Stimulated activated CD4-positive, alpha-beta T cell treated with anti-CD3 and anti-CD28 coated beads, Interleukin-15, amount 100 ng/mL, for 1 hour (primary cell): ENCODE measurements around the gene IL17RD.

ENCODE experiments used
- DNase-seq, 2 donors: peaks; one replicate each; pipeline ENCODE4 v3.0.0-alpha.2; 2020; ENCODE audit warnings: low read depth in 1 of 2, low spot score in 1 of 2

Gene IL17RD

DNA sequence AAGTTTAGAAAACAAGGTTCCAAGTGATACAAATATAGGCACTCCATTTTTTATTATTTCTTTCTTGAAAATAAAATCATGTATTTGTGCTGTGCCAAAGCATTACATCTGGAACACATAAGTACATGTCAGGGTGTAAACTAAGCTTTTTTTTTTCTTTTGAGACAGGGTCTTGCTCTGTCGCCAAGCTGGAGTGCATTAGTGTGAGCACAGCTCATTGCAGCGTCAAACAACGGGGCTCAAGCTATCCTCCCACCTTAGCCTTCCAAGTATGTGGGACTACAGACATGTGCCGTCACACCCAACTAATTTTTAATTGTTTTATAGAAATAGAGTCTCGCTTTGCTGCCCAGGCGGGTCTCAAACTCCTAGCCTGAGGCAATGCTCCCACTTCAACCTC is 95.7 kb downstream of the IL17RD start:
- DNase-seq, result no peak

DNA sequence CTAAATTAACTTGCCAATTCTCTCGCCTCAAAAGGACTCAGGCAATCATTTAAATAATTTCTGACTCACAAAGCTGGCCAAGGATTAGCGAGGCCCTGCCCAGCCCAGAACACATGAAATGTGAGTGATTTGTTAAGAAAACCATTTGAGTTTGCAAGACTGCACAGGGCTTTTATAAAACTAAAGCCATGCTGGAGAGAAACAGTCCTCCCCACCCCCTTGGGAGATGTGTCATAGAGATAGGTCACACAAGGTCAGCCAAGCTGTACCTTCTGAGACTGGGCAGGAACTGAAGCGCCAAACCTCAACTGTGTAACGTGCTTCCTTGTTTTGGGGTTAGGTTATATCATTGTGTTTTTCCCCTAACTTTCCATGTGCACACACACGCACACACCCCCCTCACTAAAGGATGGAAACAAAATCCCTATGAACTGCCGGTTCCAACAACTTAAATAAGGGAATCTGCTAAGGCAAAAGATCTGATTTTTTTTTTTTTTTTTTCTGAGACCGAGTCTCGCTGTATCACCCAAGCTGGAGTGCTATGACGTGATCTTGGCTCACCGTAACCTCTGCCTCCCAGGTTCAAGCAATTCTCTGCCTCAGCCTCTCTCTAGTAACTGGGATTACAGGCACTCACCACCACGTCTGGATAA is 96.6 kb downstream of the IL17RD start:
- DNase-seq, result no peak

DNA sequence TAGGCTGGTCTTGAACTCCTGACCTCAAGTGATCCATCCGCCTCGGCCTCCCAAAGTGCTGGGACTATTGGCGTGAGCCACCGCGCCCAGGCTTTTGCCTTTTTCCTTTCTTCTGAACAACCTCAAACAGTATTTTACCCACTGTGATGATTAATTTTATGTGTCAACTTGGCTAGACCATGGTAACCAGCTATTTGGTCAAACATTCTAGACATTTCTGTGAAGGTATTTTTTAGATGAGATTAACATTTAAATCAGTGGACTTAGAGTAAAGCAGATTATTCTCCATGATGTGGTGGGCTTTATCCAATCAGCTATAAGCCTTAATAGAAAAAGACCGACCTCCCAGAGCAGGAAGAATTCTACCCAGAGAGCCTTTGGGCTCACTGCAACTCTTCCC is 98.7 kb downstream of the IL17RD start:
- no peak for DNase-seq

DNA sequence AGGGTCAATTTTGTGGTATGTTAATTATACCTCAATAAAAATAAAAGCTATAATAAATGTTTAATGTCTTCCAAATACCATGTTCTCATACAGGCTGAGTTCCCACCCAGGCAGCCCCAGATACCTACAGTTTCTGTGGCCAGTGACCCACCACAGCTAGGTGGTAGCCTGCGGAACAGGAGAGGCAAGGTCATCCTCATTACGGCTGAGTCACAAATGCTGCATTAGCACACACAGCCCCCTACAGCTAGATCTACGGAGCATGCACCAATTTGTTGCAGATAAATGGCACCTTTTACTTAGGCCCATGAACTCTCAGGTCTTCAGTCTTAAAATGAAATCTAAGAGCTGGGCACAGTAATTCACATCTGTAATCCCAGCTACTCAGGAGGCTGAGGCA is 99.6 kb downstream of the IL17RD start:
- DNase-seq, result no peak

- no peak for DNase-seq
Measured at GRCh38 chr3:57064572-57064971, 100.6 kb downstream of the IL17RD start.

DNA sequence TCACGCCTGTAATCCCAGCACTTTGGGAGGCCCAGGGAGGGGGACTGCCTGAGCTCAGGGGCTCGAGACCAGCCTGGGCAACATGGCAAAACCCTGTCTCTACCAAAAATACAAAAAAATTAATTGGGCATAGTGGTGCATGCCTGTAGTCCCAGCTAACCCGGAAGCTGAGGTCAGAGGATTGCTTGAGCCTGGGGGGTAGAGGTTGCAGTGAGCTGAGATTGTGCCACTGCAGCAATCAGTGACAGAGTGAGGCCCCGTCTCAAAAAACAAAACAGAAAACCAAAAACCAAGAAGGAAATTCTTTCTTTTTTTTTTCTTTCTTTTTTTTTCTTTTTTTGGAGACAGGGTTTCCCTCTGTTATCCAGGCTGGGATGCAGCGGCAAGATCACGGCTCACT is 101.2 kb downstream of the IL17RD start:
- no peak for DNase-seq

DNA sequence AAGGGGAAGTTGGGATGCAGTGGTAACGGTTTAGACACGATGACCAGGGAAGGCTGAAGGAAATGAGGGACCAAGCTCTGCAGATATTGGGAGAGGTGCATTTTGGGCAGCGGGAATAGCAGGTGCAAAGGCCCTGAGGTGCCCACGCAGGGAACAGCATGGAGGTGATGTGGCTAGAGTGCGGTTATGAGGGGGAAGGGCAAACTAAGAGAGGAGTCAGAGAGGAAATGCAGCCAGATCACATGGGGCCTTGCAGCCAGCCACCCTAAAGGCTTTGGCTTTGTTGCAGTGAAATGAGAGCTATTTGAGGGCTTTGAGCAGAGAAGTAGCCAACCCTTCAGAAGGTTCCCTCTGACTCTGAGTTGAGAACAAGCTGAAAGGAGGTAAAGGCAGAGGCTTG is 102.1 kb downstream of the IL17RD start:
- DNase-seq, result no peak

DNA sequence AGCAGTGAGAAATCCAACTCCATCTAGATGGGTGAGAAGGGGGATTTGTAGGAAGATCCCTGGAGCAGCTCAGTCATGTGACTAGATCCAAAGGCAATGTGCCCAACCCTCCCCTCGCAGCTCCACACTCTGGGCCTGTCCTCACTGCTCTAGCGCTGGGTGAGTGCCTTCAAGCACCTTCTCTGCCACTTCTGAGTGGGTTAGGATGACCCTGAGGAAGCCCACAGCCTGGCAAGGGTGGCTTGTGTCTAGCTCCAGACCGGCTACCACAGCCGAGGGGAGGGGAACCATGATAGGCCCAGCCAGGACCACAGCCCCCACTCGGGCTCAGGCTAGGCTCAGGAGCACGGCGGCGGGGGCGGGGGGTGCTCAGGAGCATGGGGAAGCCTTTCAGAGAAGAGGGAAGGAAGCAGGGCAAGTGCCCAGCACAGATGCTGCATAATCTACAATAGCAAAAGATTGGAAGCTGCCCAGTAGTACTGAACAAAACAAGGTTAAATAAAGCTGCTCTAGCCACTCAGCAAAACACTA is 103.0 kb downstream of the IL17RD start:
- no peak for DNase-seq

GRCh38 chr3:57061556-57061955 is 103.6 kb downstream of the IL17RD start:
- DNase-seq, result no peak

DNA sequence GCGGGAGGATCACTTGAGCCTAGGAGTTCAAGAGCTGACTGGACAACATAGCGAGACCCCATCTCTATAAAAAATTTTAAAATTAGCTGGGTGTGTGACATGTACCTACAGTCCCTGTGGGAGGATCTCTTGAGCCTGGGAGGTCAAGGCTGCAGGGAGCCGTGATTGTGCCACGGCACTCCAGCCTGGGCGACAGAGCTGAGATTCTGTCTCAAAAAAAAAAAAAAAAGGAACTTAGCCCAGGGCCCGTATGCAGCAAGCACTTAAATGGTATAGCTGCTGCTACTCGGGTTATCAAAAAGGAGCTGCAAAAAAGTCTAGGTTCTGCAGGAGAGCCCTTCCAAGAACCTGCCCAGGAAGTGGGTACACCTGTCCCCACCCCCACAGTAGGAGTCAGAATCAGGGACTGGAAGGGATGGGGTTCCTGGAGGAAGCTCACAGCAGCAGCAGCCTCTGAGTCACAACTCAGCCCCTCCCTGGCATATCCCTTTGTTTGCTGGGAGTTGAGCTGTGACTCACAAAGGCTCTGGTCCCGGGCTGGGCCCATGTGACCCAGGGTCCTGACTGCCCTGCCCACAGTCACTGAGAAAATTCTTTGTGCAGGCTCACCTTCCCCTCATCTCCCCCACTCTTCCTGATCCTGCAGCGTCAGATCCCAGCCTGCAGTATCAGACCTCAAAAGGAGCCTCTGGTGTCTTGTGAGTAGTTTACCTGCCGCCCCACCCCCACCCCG is 104.9 kb downstream of the IL17RD start, which contains the start of gene SPATA12:
SPATA12 (plus strand) TSS at position 576 of the 733 bp plus-strand sequence. CDS start 13,031 bp downstream, outside the sequence.
- DNase-seq, result no peak

GRCh38 chr3:57059411-57059810 is 105.7 kb downstream of the IL17RD start:
- DNase-seq, result no peak

GRCh38 chr3:57057351-57057750 is 107.8 kb downstream of the IL17RD start:
- DNase-seq, result no peak

- no peak for DNase-seq
Measured at GRCh38 chr3:57053122-57053521, 112.0 kb downstream of the IL17RD start.

DNA sequence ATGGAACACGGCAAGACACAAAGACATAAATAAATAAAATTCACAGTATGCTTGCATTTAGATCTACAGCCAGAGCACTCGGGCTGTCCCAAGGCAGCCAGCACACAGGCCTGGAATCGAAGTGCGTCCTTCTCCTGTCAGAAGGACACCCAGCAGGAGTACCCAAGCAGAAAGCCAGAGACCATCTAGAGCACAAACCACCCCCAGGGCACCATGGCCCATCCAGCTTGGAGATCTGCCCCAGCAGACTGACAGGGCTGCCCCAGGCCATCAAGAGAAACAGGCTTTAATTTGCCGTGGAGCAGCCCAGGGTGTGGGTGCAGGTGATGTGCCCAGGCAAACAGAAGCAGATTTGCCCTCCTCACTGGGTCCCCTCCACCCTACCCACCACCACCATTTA is 112.5 kb downstream of the IL17RD start:
- no peak for DNase-seq

- no peak for DNase-seq
Measured at GRCh38 chr3:57048728-57049127, 116.4 kb downstream of the IL17RD start.

GRCh38 chr3:57048052-57048671 is 117.0 kb downstream of the IL17RD start:
- DNase-seq, result no peak

DNA sequence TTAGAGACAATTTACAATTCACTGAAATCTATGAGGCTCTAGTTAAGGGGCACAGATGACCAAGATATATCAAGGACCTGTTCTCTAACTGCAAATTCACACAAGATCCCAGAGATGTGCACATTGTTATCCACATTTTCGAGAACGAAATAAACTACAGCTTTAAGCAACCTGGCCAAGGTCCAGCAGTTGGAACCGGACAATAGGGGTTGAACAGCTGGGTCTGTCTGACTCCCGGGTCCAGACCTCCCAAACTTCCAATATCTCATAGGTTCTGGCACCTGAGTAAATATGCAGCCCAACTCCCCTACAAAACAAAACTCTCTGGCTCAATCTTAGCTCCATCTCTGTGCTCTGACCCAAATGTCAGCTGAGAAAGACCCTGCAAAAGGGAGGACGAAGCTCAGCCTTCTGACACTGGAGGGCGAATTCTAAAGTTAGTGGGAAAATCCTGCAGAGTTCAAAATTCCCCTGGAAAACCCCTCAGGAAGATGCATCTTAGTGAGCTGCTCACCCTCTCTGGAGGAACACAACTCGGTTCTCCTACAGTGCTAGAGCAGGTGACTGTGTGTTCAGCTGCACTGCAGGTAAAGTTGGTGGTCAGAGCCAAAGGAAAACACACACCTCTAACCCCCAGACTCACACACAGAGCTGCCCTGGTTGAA is 118.9 kb downstream of the IL17RD start:
- DNase-seq, result no peak

- DNase-seq, result no peak
Measured at GRCh38 chr3:57043518-57043917, 121.6 kb downstream of the IL17RD start.

DNA sequence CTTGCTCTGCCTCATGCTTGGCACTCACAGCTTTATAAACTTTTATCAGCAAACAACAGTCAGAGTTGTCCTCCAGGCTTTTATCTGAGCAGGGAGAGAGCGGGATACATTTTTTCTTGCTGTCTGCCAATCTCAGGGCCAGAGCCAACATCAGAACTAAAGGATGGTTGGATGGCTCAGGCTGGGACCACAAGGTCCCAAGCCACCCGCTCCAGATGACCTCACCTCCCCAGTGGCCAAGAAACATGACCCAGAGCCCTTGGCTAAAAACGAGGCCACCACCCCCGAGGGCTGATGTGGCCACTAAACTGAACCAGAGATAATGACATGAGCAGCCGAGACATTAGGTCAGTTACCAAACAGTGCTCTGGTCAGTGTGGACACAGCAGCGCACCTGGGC is 123.5 kb downstream of the IL17RD start:
- no peak for DNase-seq
